ENCODE measurements around the gene PHC2. TPM values are rescaled to one million over a fixed set of nuclear protein-coding genes. Genes with fewer than 3 reads are reported as not detected.

Gene PHC2
- total RNA-seq, 1 donor = 85.4 TPM

DNA sequence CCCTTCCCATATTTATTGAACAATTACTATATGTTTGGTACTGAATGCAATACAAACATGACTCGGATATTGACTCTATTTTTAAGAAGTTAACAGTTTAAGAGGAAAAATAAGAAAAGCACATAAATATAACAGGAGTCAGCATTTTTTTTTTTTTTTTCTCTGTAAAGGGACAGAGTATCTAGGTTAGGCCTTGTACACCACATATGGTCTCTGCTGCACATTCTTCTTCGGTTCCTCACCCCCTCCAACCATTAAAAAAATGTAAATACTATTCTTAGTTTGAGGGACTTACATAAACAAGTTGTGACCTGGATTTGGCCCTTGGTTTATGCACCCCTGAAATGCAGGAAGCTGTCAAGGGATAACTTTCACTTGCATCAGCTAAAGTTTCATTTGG, 40.4 kb downstream of the PHC2 start:
- H3K27ac ChIP-seq (ENCODE audit: low read depth, low read length) = peak overlapping the region; percentile 78
- DNase-seq (ENCODE audit: insufficient read length, low spot score, missing footprints) = no peak
- no peak overlapping the region for H2AFZ ChIP-seq (ENCODE audit: low read length)
- peaks cover 60% of the 10 kb centered on the region for H3K4me1 ChIP-seq (ENCODE audit: insufficient read depth, low read length)
- no peak overlapping the region for H3K4me3 ChIP-seq (ENCODE audit: insufficient read depth, low read length)
- TF ChIP-seq CTCF (IDR thresholded peaks at IDR 0.05; ENCODE audit: extremely low read depth, low read depth, low read length) = no peak
- H4K20me1 ChIP-seq (ENCODE audit: insufficient read depth, low read length) = no peaks in the 10 kb centered on the region
- H3K27me3 ChIP-seq (ENCODE audit: insufficient read depth, low read length) = no peaks in the 10 kb centered on the region
- H3K4me2 ChIP-seq (ENCODE audit: insufficient read depth, low read length) = peak overlapping the region; percentile 56
- no peaks in the 10 kb centered on the region for H3K36me3 ChIP-seq (ENCODE audit: insufficient read depth, low read length)
- peaks cover 67% of the 10 kb centered on the region for H3K79me2 ChIP-seq (ENCODE audit: insufficient read depth, low read length)
- H3K9me3 ChIP-seq (ENCODE audit: low read depth, low read length) = no peaks in the 10 kb centered on the region

DNA sequence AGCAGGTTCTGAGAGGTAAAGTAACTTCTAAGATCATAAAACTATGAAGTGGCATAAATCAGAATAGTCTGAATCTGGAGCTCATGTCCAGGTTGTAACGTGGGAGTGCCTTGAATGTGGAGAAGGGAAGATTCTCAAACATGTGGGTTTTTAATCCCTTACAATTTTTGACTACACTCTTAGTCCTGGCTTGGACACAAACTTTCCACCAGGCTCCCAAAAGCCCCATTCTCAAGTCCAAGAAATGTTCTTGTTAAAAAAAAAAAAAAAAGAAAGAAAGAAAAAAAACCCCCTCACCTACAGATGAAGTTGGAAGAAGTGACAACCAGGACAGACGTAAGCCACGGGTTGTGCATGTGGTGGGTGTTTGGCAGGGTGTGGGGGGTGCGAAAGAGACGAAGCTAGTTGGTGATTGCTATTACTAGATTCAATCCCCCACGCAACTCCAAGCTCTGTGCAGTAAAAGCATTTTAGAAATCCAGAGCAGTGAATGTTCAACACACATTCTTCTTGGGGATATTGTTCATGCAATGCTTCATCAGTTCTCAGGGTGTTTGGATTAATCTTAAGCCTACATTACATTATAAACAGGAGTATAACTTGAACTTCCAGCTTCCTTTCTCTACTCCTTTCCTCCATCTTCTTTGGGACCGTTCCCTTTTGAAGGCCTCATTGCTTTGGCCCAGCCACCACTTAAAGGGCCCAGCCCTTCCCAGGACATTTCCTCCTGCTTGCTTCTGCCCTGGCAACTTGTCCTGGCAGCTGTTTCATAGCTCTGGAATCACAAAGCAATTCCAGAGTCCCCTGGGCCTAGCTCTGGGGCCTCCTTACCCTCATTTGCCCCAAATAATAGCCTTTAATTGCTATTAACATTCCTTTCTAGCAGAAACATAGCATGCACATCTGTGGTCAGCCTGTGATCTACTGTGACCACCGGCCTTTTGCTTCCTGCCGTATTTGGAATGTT, 41.8 kb downstream of the PHC2 start:
- H2AFZ ChIP-seq (ENCODE audit: low read length) = peak overlapping the region; percentile 20
- no peak overlapping the region for H3K4me3 ChIP-seq (ENCODE audit: insufficient read depth, low read length)

DNA sequence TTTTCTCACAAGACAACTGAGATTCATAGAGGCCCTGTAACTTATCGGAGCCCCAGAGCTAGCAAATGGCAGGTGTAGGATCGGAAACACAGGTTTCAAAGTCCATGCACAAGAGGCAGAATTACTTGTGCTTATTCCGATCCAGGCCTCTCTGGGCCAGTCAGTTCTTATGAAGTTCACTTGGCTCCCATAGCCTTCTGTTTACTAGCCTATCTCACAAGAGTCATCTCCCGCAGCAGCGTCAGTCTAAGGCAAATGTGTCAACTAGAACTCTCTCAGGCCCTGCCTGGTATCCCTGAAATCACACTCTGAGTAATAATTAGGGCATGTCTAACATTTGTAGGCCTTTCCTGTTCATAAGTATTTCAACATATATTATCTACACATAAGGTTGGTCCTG, 43.3 kb downstream of the PHC2 start:
- Histone ChIP-seq H3K36me3 (ENCODE audit: insufficient read depth, low read length) (no peaks in the 10 kb centered on the region), H3K79me2 (ENCODE audit: insufficient read depth, low read length) (peaks cover 60% of the 10 kb centered on the region), H3K4me1 (ENCODE audit: insufficient read depth, low read length) (peaks cover 73% of the 10 kb centered on the region), H3K9me3 (ENCODE audit: low read depth, low read length) (no peaks in the 10 kb centered on the region), H2AFZ (ENCODE audit: low read length) (no peak overlapping the region), H3K4me2 (ENCODE audit: insufficient read depth, low read length) (peak overlapping the region; percentile 16), H4K20me1 (ENCODE audit: insufficient read depth, low read length) (no peaks in the 10 kb centered on the region), H3K4me3 (ENCODE audit: insufficient read depth, low read length) (no peak overlapping the region), H3K27ac (ENCODE audit: low read depth, low read length) (peak overlapping the region; percentile 88), H3K27me3 (ENCODE audit: insufficient read depth, low read length) (no peaks in the 10 kb centered on the region)
- peak; percentile 82 for DNase-seq (ENCODE audit: insufficient read length, low spot score, missing footprints)
- TF ChIP-seq CTCF (IDR thresholded peaks at IDR 0.05; ENCODE audit: extremely low read depth, low read depth, low read length) = no peak

More for the DNA sequence above, 41.8 kb downstream of the PHC2 start:
- Histone ChIP-seq H3K27me3 (ENCODE audit: insufficient read depth, low read length) (no peaks in the 10 kb centered on the region), H3K9me3 (ENCODE audit: low read depth, low read length) (no peaks in the 10 kb centered on the region), H4K20me1 (ENCODE audit: insufficient read depth, low read length) (no peaks in the 10 kb centered on the region), H3K4me2 (ENCODE audit: insufficient read depth, low read length) (peak overlapping the region; percentile 56), H3K27ac (ENCODE audit: low read depth, low read length) (peak overlapping the region; percentile 78), H3K79me2 (ENCODE audit: insufficient read depth, low read length) (peaks cover 70% of the 10 kb centered on the region), H3K4me1 (ENCODE audit: insufficient read depth, low read length) (peaks cover 65% of the 10 kb centered on the region), H3K36me3 (ENCODE audit: insufficient read depth, low read length) (no peaks in the 10 kb centered on the region)
- peak; percentile 68 for DNase-seq (ENCODE audit: insufficient read length, low spot score, missing footprints)
- no peak for TF ChIP-seq CTCF (IDR thresholded peaks at IDR 0.05; ENCODE audit: extremely low read depth, low read depth, low read length)

- no peak overlapping the region for H2AFZ ChIP-seq (ENCODE audit: low read length)
- no peaks in the 10 kb centered on the region for H3K36me3 ChIP-seq (ENCODE audit: insufficient read depth, low read length)
- H3K4me2 ChIP-seq (ENCODE audit: insufficient read depth, low read length) = no peak overlapping the region
- peaks cover 61% of the 10 kb centered on the region for H3K79me2 ChIP-seq (ENCODE audit: insufficient read depth, low read length)
- H3K4me1 ChIP-seq (ENCODE audit: insufficient read depth, low read length) = peaks cover 67% of the 10 kb centered on the region
- no peaks in the 10 kb centered on the region for H3K27me3 ChIP-seq (ENCODE audit: insufficient read depth, low read length)
- DNase-seq (ENCODE audit: insufficient read length, low spot score, missing footprints) = no peak
- no peaks in the 10 kb centered on the region for H4K20me1 ChIP-seq (ENCODE audit: insufficient read depth, low read length)
- H3K9me3 ChIP-seq (ENCODE audit: low read depth, low read length) = no peaks in the 10 kb centered on the region
- no peak for TF ChIP-seq CTCF (IDR thresholded peaks at IDR 0.05; ENCODE audit: extremely low read depth, low read depth, low read length)
- no peak overlapping the region for H3K4me3 ChIP-seq (ENCODE audit: insufficient read depth, low read length)
- H3K27ac ChIP-seq (ENCODE audit: low read depth, low read length) = peak overlapping the region; percentile 88
Observed at GRCh38 chr1:33385251-33385650, 45.6 kb downstream of the PHC2 start.

All from osteoblast (primary cell).